Measurements from ENCODE around the gene CEACAM20. TPM values are rescaled to one million over a fixed set of nuclear protein-coding genes. Genes with fewer than 3 reads are reported as not detected.

CEACAM20 gene
- total RNA-seq, 2 donors from 2014 or later: not detected

Other genes starting within 250 kb of the CEACAM20 start
- 1 to 10 TPM; 1.5 to 3.3 TPM for gene ZNF235, start 224.7 kb downstream of the CEACAM20 start, total RNA-seq
- gene ZNF112, start 173.0 kb downstream of the CEACAM20 start, total RNA-seq: not detected
- 1 to 10 TPM; 2.0 to 2.4 TPM for gene ZNF285, start 128.1 kb downstream of the CEACAM20 start, total RNA-seq
- gene ZNF229, start 81.2 kb downstream of the CEACAM20 start, total RNA-seq: 1 to 10 TPM in 1 of 2 donors, under 1 TPM in 1; 0.09 to 1.2 TPM
- gene ZNF180, start 29.2 kb downstream of the CEACAM20 start, total RNA-seq: 1 to 10 TPM; 8.2 to 9.6 TPM
- gene IGSF23, start 83.9 kb upstream of the CEACAM20 start, total RNA-seq: not detected
- 10 to 100 TPM; 18.2 to 23.4 TPM for gene PVR, start 114.2 kb upstream of the CEACAM20 start, total RNA-seq
- 1 to 10 TPM; 2.2 to 2.5 TPM for gene CEACAM19, start 141.8 kb upstream of the CEACAM20 start, total RNA-seq
- gene CEACAM16, start 169.5 kb upstream of the CEACAM20 start, total RNA-seq: not detected
- 100 to 1,000 TPM in 1 of 2 donors, 10 to 100 TPM in 1; 83.8 to 124 TPM for gene BCL3, start 219.0 kb upstream of the CEACAM20 start, total RNA-seq
- not detected for gene CBLC, start 248.2 kb upstream of the CEACAM20 start, total RNA-seq

Measured in activated naive CD4-positive, alpha-beta T cell treated with anti-CD3 and anti-CD28 coated beads, Interleukin-2, amount 50 U/mL, for 72 hours (primary cell).